Measurements from ENCODE around the gene ZNF528.

GRCh38 chr19:52410276-52410675, 12.6 kb downstream of the ZNF528 start:
- TF ChIP-seq EZH2 (IDR thresholded peaks at IDR 0.05; ENCODE audit: low read length): no peak
- TF ChIP-seq, protein P1, sequence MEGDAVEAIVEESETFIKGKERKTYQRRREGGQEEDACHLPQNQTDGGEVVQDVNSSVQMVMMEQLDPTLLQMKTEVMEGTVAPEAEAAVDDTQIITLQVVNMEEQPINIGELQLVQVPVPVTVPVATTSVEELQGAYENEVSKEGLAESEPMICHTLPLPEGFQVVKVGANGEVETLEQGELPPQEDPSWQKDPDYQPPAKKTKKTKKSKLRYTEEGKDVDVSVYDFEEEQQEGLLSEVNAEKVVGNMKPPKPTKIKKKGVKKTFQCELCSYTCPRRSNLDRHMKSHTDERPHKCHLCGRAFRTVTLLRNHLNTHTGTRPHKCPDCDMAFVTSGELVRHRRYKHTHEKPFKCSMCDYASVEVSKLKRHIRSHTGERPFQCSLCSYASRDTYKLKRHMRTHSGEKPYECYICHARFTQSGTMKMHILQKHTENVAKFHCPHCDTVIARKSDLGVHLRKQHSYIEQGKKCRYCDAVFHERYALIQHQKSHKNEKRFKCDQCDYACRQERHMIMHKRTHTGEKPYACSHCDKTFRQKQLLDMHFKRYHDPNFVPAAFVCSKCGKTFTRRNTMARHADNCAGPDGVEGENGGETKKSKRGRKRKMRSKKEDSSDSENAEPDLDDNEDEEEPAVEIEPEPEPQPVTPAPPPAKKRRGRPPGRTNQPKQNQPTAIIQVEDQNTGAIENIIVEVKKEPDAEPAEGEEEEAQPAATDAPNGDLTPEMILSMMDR (optimal IDR thresholded peaks at IDR 0.05 in 1 of 3, IDR thresholded peaks at IDR 0.05 in 1 of 3, conservative IDR thresholded peaks at IDR 0.05 in 1 of 3; ENCODE audit: extremely low read depth in 1 of 3, insufficient read depth in 2 of 3, low read length in 3 of 3): no peak

Data from keratinocyte (primary cell).